DND-41 (cell line): ENCODE measurements around the gene ATP7A.

Experiments
- ATAC-seq: fragments of 200-7000 bp; cut with Tn5 transposase; 3 replicates; pipeline ENCODE4 v1.9.1; 2021; ENCODE audit warnings: low read depth; ENCODE audit not compliant: insufficient read depth
- DNase-seq: peaks from one replicate; pipeline ENCODE4 v3.0.0-alpha.2; 2020
- H2AFZ ChIP-seq: 2 replicates; pipeline ENCODE4 v1.6.0; 2012; ENCODE audit warnings: low read depth, low read length
- H3K27ac ChIP-seq: 2 replicates; pipeline ENCODE4 v1.5.1; 2012; ENCODE audit warnings: low read length, inconsistent platforms
- H3K27me3 ChIP-seq: fragments of 200-600 bp; sonication (generic); 2 replicates; pipeline ENCODE4 v1.6.0; 2012; ENCODE audit warnings: low read length, mild to moderate bottlenecking, inconsistent platforms; ENCODE audit not compliant: insufficient read depth, poor library complexity
- H3K36me3 ChIP-seq: 2 replicates; pipeline ENCODE4 v1.5.1; 2012; ENCODE audit warnings: low read length, inconsistent platforms; ENCODE audit not compliant: insufficient read depth
- H3K4me1 ChIP-seq: 2 replicates; pipeline ENCODE4 v1.5.1; 2012; ENCODE audit warnings: mild to moderate bottlenecking, low read length; ENCODE audit not compliant: insufficient read depth
- H3K4me2 ChIP-seq: 2 replicates; pipeline ENCODE4 v1.6.0; 2012; ENCODE audit warnings: mild to moderate bottlenecking, moderate library complexity, low read length, inconsistent platforms; ENCODE audit not compliant: insufficient read depth
- H3K4me3 ChIP-seq, 2 experiments: fragments of 200-600 bp in 1 of 2; shearing (Covaris generic) in 1 of 2; 2 replicates each; pipeline ENCODE4 v1.5.1; 2012 to 2016; ENCODE audit warnings: inconsistent platforms in 2 of 2, low read length in 2 of 2, mild to moderate bottlenecking in 2 of 2, low read depth in 1 of 2, moderate library complexity in 1 of 2
- H3K79me2 ChIP-seq: 2 replicates; pipeline ENCODE4 v1.6.0; 2012; ENCODE audit warnings: low read length, inconsistent platforms; ENCODE audit not compliant: insufficient read depth
- H3K9ac ChIP-seq: 2 replicates; pipeline ENCODE4 v1.6.0; 2012; ENCODE audit warnings: low read depth, mild to moderate bottlenecking, inconsistent platforms, low read length, moderate library complexity
- H3K9me3 ChIP-seq: 2 replicates; pipeline ENCODE4 v1.5.1; 2012; ENCODE audit warnings: low read length, moderate library complexity, mild to moderate bottlenecking, inconsistent platforms; ENCODE audit not compliant: insufficient read depth, severe bottlenecking
- H4K20me1 ChIP-seq: 2 replicates; pipeline ENCODE4 v1.6.0; 2012; ENCODE audit warnings: low read length; ENCODE audit not compliant: insufficient read depth
- CTCF ChIP-seq: IDR thresholded peaks from 2 replicates; pipeline ENCODE4 v1.5.1; 2012; ENCODE audit warnings: borderline replicate concordance, low read length, moderate library complexity, mild to moderate bottlenecking; ENCODE audit not compliant: poor library complexity, severe bottlenecking; ENCODE audit errors: extremely low read depth
- EZH2 ChIP-seq: IDR thresholded peaks from 3 replicates; pipeline ENCODE4 v1.6.1; 2012; ENCODE audit warnings: borderline replicate concordance, low read depth, mild to moderate bottlenecking, moderate library complexity, low read length, inconsistent platforms; ENCODE audit not compliant: severe bottlenecking

The ATP7A gene

DNA sequence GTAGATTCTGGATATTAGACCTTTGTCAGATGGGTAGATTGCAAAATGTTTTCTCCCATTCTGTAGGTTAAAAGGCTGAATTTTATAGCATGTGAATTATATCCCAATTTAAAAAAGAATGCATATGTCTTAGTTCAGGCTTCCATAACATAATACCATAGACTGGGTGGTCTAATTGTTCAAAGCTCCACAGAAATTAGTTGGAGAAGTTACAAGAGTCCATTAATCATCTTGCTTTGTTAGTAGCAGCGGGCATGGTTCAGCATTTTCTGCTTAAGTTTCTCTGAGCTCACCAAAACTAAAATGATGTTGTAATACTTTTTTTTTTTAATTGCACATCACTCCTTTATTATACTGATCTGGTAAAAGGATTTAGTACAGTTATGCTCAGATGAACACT lies 57.1 kb downstream of the ATP7A start:
- ATAC-seq: no peak
- TF ChIP-seq CTCF (no peak), EZH2 (no peak)
- H3K27me3 ChIP-seq: no peaks in the 10 kb centered on the region

GRCh38 chrX:77969538-77969937 lies 59.0 kb downstream of the ATP7A start, which contains the start of gene PGAM4:
Gene PGAM4 (minus strand): TSS chrX:77969638. CDS start chrX:77969638, 0 bp downstream.
- Histone ChIP-seq H3K27me3 (no peaks in the 10 kb centered on the region), H3K36me3 (no peaks in the 10 kb centered on the region; the same call in 1 of the 2 replicates), H2AFZ (no peak within 1 kb of the TSS), H3K9me3 (no peaks in the 10 kb centered on the region), H3K79me2 (no peaks in the 10 kb centered on the region), H3K9ac (no peak within 1 kb of the TSS), H4K20me1 (no peaks in the 10 kb centered on the region), H3K27ac (no peak within 1 kb of the TSS), H3K4me3 (no peak within 1 kb of the TSS), H3K4me1 (no peaks in the 10 kb centered on the region), H3K4me2 (no peak within 1 kb of the TSS)
- no peak for TF ChIP-seq CTCF
- TF ChIP-seq EZH2: no peak
- no peak for ATAC-seq
- DNase-seq: no peak

More for the DNA sequence above, 57.1 kb downstream of the ATP7A start:
- Histone ChIP-seq H3K4me1 (no peaks in the 10 kb centered on the region), H3K27ac (no peak overlapping the region), H2AFZ (no peak overlapping the region), H3K9ac (no peak overlapping the region), H3K9me3 (no peaks in the 10 kb centered on the region), H4K20me1 (no peaks in the 10 kb centered on the region), H3K4me2 (no peak overlapping the region), H3K36me3 (no peaks in the 10 kb centered on the region), H3K4me3 (no peak overlapping the region), H3K79me2 (no peaks in the 10 kb centered on the region)
- no peak for DNase-seq

DNA sequence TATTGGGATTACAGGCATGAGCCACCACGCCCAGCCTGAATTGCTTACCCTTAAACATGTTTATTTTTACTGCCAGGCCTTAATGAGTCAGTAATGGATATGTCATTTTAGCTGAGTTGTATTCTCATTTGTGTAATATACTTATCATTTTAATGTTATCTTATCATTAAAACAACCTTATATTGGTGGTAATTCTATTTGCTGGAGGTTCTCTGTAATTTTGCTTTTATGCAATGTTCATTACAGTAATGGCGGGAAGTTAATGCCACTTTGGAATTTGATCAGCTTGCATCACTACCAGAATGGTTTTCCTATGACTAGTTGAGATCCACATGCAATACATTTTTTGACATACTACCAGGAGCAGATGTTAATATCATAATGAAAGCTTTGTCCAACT lies 65.3 kb downstream of the ATP7A start:
- Histone ChIP-seq H3K4me2 (no peak overlapping the region), H3K27me3 (no peaks in the 10 kb centered on the region), H3K9me3 (no peaks in the 10 kb centered on the region), H3K4me3 (no peak overlapping the region), H2AFZ (no peak overlapping the region), H4K20me1 (no peaks in the 10 kb centered on the region), H3K36me3 (no peaks in the 10 kb centered on the region; the same call in 1 of the 2 replicates), H3K9ac (no peak overlapping the region), H3K27ac (no peak overlapping the region), H3K4me1 (no peaks in the 10 kb centered on the region), H3K79me2 (no peaks in the 10 kb centered on the region)
- DNase-seq: no peak
- ATAC-seq: no peak
- TF ChIP-seq CTCF: no peak
- TF ChIP-seq EZH2: no peak

GRCh38 chrX:77977095-77977494 lies 66.6 kb downstream of the ATP7A start:
- Histone ChIP-seq H3K9me3 (no peaks in the 10 kb centered on the region), H3K79me2 (no peaks in the 10 kb centered on the region)

More at GRCh38 chrX:77977095-77977494, 66.6 kb downstream of the ATP7A start:
- Histone ChIP-seq H3K36me3 (no peaks in the 10 kb centered on the region; the same call in 1 of the 2 replicates), H3K4me1 (no peaks in the 10 kb centered on the region), H3K4me2 (no peak overlapping the region), H2AFZ (no peak overlapping the region), H3K4me3 (no peak overlapping the region), H3K27ac (no peak overlapping the region), H3K27me3 (no peaks in the 10 kb centered on the region), H4K20me1 (no peaks in the 10 kb centered on the region), H3K9ac (no peak overlapping the region)
- no peak for TF ChIP-seq CTCF
- TF ChIP-seq EZH2: no peak
- DNase-seq: no peak
- ATAC-seq: no peak
